Gastrocnemius medialis (tissue), 4 donors: Measurements from ENCODE around the gene SCNN1B. TPM values are rescaled to one million over a fixed set of nuclear protein-coding genes. Genes with fewer than 3 reads are reported as not detected.

ENCODE experiments used
- ATAC-seq, 2 donors: fragments of 150-250 bp; one replicate each; pipeline ENCODE4 v1.9.1; 2016
- DNase-seq, 2 donors: peaks; one replicate each; pipeline ENCODE4 v3.0.0-alpha.2; 2019
- H3K27ac ChIP-seq, 4 donors: fragments of 200-600 bp; sonication (generic); 1 replicate in 1 of 4; 2 replicates in 3 of 4; pipeline ENCODE4 v1.5.1; 2016 to 2018; ENCODE audit warnings: mild to moderate bottlenecking in 2 of 4, moderate library complexity in 1 of 4
- H3K27me3 ChIP-seq, 3 donors: fragments of 200-600 bp; sonication (generic) in 2 of 3; 1 replicate in 1 of 3; 2 replicates in 2 of 3; pipeline versions ENCODE4 v1.5.1 to v1.6.0; 2016 to 2019; ENCODE audit warnings: mild to moderate bottlenecking in 1 of 3, moderate library complexity in 1 of 3
- H3K36me3 ChIP-seq, 2 donors: fragments of 200-600 bp; sonication (generic) in 1 of 2; one replicate each; pipeline ENCODE4 v1.5.1; 2017 to 2018
- H3K4me1 ChIP-seq, 2 donors: fragments of 200-600 bp; sonication (generic) in 1 of 2; one replicate each; pipeline ENCODE4 v1.5.1; 2016 to 2017; ENCODE audit warnings: mild to moderate bottlenecking in 2 of 2
- H3K4me3 ChIP-seq, 4 donors: fragments of 200-600 bp; sonication (generic) in 3 of 4; 1 replicate in 1 of 4; 2 replicates in 3 of 4; pipeline ENCODE4 v1.5.1; 2016 to 2019; ENCODE audit warnings: mild to moderate bottlenecking in 2 of 4
- H3K9me3 ChIP-seq, 3 donors: fragments of 200-600 bp; sonication (generic) in 2 of 3; 1 replicate in 1 of 3; 2 replicates in 2 of 3; pipeline ENCODE4 v1.5.1; 2016 to 2019
- POLR2A ChIP-seq, 2 donors: fragments of 450-650 bp; IDR thresholded peaks; one replicate each; pipeline ENCODE4 v1.6.1; 2017; ENCODE audit warnings: antibody characterized with exemption in 2 of 2, mild to moderate bottlenecking in 2 of 2, moderate library complexity in 2 of 2
- in situ Hi-C, 4 donors: fragments of 200-750 bp; cut with MboI; loops; one replicate each; pipeline versions ENCODE4 v1.15.0 to v1.8.0; 2017; ENCODE audit warnings: low sequenced_read_pairs in 4 of 4
- intact Hi-C: fragments of 100-400 bp; cut with DNase I; formaldehyde crosslinking; loops from one replicate; pipeline ENCODE4 v1.15.1; 2023; ENCODE audit warnings: low total_unique reads
- total RNA-seq, 4 donors: library from RNA; depleted of rRNA; stranded (reverse); fragments of >200 nt; gene quantifications; one replicate each; pipeline versions ENCODE4 v1.1.0 to v1.2.3, GENCODE V29; 2016
- TF ChIP-seq, protein P1 (sequence below), 5 experiments: fragments of 450-650 bp in 3 of 5; fragments of 200-600 bp in 2 of 5; sonication (generic) in 2 of 5; IDR thresholded peaks in 4 of 5; conservative IDR thresholded peaks in 1 of 5; 1 replicate in 4 of 5; 2 replicates in 1 of 5; pipeline ENCODE4 v1.5.1; 2016 to 2019; ENCODE audit warnings: antibody characterized with exemption in 5 of 5, mild to moderate bottlenecking in 3 of 5, moderate library complexity in 3 of 5

The SCNN1B gene
- total RNA-seq, 4 donors from 2014 or later = 0.81 to 2.3 (median 0.99) TPM

DNA sequence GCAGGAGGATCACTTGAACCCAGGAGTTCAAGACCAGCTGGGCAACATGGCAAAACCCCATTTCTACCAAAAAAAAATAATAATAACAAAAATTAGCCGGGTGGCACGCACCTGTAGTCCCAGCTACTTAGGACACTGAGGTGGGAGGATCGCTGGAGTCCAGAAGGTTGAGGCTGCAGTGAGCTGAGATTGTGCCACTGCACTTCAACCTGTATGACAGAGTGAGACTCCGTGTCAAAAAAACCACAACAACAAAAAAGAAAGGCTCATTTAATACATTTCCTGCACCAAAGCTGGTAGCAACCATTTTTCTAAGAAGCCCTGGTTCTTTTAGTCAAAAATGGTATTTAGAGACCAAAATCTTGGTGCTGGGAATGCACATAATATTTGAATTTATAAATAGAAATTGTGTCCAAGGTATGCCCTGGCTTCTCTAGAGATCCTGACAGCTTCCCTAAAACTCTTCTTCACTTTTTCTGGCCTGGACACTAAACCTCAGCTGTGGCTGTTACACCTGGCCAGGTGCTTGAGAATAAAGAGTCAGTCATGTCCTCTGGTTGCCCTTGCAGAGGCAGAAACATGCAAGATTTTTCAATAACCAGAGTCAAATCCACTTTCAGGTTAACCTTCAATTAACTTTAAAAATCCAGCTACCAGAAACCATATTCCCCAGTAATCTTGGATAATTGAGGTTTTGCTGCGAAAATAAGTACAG lies 35.9 kb downstream of the SCNN1B start:
- H3K9me3 ChIP-seq = no peaks in the 10 kb centered on the region
- TF ChIP-seq, protein P1, sequence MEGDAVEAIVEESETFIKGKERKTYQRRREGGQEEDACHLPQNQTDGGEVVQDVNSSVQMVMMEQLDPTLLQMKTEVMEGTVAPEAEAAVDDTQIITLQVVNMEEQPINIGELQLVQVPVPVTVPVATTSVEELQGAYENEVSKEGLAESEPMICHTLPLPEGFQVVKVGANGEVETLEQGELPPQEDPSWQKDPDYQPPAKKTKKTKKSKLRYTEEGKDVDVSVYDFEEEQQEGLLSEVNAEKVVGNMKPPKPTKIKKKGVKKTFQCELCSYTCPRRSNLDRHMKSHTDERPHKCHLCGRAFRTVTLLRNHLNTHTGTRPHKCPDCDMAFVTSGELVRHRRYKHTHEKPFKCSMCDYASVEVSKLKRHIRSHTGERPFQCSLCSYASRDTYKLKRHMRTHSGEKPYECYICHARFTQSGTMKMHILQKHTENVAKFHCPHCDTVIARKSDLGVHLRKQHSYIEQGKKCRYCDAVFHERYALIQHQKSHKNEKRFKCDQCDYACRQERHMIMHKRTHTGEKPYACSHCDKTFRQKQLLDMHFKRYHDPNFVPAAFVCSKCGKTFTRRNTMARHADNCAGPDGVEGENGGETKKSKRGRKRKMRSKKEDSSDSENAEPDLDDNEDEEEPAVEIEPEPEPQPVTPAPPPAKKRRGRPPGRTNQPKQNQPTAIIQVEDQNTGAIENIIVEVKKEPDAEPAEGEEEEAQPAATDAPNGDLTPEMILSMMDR (IDR thresholded peaks at IDR 0.05 in 4 of 5, conservative IDR thresholded peaks at IDR 0.05 in 1 of 5) = no peak
- no peak for TF ChIP-seq POLR2A (IDR thresholded peaks at IDR 0.05)
- no peak overlapping the region for H3K4me3 ChIP-seq
- intact Hi-C loops = no loop called here
- no peak for DNase-seq
- ATAC-seq = no peak
- H3K27me3 ChIP-seq = no peaks in the 10 kb centered on the region
- H3K27ac ChIP-seq = no peak overlapping the region
- no peaks in the 10 kb centered on the region for H3K4me1 ChIP-seq
- H3K36me3 ChIP-seq = no peaks in the 10 kb centered on the region
- in situ Hi-C loops = no loop called here

DNA sequence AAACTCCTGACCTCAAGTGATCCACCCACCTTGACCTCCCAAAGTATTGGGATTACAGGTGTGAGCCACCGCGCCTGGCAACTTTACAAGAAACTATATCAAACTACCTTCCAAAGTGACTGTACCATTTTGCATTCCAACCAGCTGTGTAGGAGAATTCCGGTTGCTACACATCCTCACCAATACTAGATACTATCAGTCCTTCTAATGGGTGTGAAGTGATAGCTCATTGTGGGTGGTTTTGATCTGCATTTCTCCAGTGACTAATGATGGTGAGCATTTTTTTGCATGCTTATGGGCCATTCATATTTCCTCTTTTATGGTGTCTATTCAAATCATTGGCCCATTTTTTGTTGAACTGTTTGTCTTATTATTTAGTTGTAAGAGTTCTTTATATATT lies 37.7 kb downstream of the SCNN1B start:
- no peak for DNase-seq
- Histone ChIP-seq H3K27me3 (no peaks in the 10 kb centered on the region), H3K4me3 (no peak overlapping the region), H3K4me1 (no peaks in the 10 kb centered on the region), H3K9me3 (no peaks in the 10 kb centered on the region), H3K27ac (no peak overlapping the region), H3K36me3 (no peaks in the 10 kb centered on the region)
- in situ Hi-C loops (no loop called here), intact Hi-C loops (no loop called here)
- TF ChIP-seq POLR2A (IDR thresholded peaks at IDR 0.05) = no peak
- ATAC-seq = no peak

DNA sequence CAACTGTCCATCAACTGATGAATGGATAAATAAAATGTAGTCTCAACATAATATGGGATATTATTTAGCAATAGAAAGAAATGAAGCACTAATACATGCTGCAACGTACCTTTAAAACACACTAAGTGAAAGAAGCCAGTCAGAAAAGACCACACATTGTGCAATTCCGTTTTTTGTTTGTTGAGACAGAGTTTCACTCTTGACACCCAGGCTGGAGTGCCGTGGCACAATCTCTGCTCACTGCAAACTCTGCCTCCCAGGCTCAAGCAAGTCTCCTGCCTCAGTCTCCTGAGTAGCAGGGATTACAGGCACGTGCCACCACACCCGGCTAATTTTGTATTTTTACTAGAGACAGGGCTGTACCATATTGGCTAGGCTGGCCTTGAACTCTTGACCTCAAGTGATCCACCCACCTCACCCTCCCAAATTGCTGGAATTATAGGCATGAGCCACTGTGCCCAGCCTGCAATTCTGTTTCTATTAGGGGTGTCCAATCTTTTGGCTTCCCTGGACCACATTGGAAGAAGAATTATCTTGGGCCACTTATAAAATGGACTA lies 40.1 kb downstream of the SCNN1B start:
- H3K36me3 ChIP-seq = no peaks in the 10 kb centered on the region
- in situ Hi-C loops = no loop called here
- DNase-seq (no peak), ATAC-seq (no peak)
- no peak overlapping the region for H3K4me3 ChIP-seq
- no peaks in the 10 kb centered on the region for H3K9me3 ChIP-seq
- TF ChIP-seq POLR2A (IDR thresholded peaks at IDR 0.05) = no peak
- TF ChIP-seq, protein P1 (IDR thresholded peaks at IDR 0.05 in 4 of 5, conservative IDR thresholded peaks at IDR 0.05 in 1 of 5) = no peak
- intact Hi-C loops = no loop called here
- no peaks in the 10 kb centered on the region for H3K4me1 ChIP-seq
- H3K27me3 ChIP-seq = no peaks in the 10 kb centered on the region
- H3K27ac ChIP-seq = no peak overlapping the region

DNA sequence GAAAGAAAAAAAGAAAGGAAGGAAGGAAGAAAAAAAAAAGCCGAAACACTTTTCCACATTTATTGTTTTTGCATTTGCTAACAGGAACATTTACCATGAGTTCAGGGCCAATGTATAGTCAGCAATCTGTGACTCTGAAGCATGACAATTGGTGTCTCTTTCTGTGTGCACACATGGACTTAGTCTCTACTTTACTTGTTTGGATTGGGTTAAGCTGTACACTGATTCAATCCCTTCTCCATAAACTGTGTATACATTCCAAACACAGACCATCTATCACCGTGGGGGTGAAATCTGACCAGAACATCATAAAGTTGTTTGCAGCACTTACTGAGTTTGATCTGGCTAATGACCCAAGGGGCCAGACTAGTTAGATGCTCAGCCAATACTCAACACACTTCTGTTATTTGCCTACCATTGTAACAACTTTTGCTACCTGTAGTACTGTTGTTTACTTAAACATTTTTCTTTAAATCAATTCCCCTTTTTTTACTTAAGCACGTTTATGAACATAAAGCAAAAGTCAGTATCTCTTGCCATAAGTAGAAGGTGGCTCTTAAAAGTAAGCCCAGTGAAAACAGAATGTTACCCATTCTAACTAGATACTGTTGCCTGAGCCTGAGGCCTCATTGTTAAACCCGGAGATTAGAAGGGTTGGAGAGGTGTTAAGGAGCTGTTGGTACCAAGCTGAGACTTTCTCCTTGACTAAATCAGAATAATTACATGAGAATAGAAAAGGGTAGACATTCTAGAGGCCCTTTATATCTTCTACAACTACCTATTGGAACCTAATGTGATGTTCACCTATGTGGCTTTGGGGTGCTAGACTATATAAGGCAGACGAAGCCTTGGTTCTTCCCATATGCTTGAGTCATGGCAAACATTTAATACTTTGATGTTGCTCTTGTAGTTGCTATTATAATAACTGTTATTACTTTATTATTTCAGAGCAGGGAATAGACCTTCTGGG lies 41.8 kb downstream of the SCNN1B start:
- Histone ChIP-seq H3K4me3 (no peak overlapping the region), H3K4me1 (no peaks in the 10 kb centered on the region), H3K27ac (no peak overlapping the region), H3K36me3 (no peaks in the 10 kb centered on the region), H3K27me3 (no peaks in the 10 kb centered on the region), H3K9me3 (no peaks in the 10 kb centered on the region)
- TF ChIP-seq POLR2A (IDR thresholded peaks at IDR 0.05) = no peak
- TF ChIP-seq, protein P1 (IDR thresholded peaks at IDR 0.05 in 4 of 5, conservative IDR thresholded peaks at IDR 0.05 in 1 of 5) = no peak
- intact Hi-C loops = no loop called here
- in situ Hi-C loops = no loop called here
- no peak for DNase-seq
- no peak for ATAC-seq

DNA sequence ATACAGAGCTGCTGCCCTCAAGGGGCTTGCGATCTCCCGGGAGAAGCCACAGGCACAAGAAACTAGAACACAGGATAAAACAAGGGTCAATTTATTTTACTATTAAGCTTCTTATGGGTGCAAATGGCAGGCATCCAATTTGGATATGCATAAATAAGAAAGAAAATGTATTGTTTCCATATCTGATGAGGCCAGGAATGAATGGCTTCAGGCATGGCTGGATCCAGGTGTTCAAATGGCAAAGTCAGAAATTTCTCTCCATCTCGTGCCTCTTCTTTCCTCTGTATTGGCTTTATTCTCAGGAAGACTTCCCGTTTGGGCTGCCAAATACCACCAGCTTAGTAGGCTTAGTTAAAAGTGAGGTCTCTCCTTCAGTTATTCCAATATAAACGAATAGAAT lies 43.1 kb downstream of the SCNN1B start:
- no peak for TF ChIP-seq POLR2A (IDR thresholded peaks at IDR 0.05)
- TF ChIP-seq, protein P1 (IDR thresholded peaks at IDR 0.05 in 4 of 5, conservative IDR thresholded peaks at IDR 0.05 in 1 of 5) = no peak
- intact Hi-C loops (no loop called here), in situ Hi-C loops (no loop called here)
- no peak for ATAC-seq
- no peaks in the 10 kb centered on the region for H3K9me3 ChIP-seq
- no peaks in the 10 kb centered on the region for H3K4me1 ChIP-seq
- H3K36me3 ChIP-seq = no peaks in the 10 kb centered on the region
- no peak for DNase-seq
- H3K4me3 ChIP-seq = no peak overlapping the region
- H3K27ac ChIP-seq = no peak overlapping the region
- no peaks in the 10 kb centered on the region for H3K27me3 ChIP-seq
